ENCODE measurements around the gene RPL10A. TPM values are rescaled to one million over a fixed set of nuclear protein-coding genes. Genes with fewer than 3 reads are reported as not detected.

RPL10A gene
- total RNA-seq: 1,425 and 2,963 TPM in 2 replicates

GRCh38 chr6:35468181-35468979 lies at the start of gene RPL10A:
Gene RPL10A, plus strand, starts transcription at chr6:35468401. Its CDS starts 34 bp downstream, at chr6:35468435.

GRCh38 chr6:35452183-35453090 lies 15.8 kb upstream of the RPL10A start, which contains the start of gene FANCE:
Gene FANCE, plus strand, starts transcription at chr6:35452338. Its CDS starts 208 bp downstream, at chr6:35452546.

GRCh38 chr6:35496841-35497570 lies 28.8 kb downstream of the RPL10A start, which contains the start of gene TEAD3:
Gene TEAD3, minus strand, starts transcription at chr6:35497079.

DNA sequence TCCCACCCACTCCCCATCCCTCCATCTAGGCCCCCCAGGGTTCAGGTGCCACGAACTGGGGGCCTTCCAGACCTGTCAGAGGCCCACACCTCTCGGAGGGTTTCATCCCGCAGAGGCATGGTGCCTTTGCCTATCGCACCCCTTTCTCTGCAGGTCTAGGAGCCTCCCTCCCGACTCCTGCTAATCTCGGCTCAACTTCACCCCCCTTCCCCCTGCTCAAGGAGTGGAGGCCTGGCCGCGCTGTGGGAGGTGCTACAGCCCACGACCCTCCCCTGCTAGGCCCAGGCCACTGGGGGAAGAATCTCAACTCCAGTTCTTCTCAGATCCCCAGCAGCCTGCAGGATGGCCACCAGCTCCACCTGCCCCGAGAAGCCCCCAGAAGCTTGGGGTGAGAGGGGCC lies 44.5 kb downstream of the RPL10A start, which contains the start of gene TULP1:
Gene TULP1, minus strand, starts transcription at position 157 of the 400 bp plus-strand sequence. Its CDS starts 38 bp downstream, at position 119.

Small RNAs within 50 kb of the gene (small RNA-seq; reads per million reads assigned to genes)
- 0.22 reads per million for gene MIR7111

Other genes starting within 250 kb of the RPL10A start
- 18.0 and 20.7 TPM in 2 replicates for gene ZNF76, start 208.7 kb upstream of the RPL10A start, total RNA-seq
- 0.37 and 0.39 TPM in 2 replicates for gene DEF6, start 170.6 kb upstream of the RPL10A start, total RNA-seq
- gene PPARD, start 125.8 kb upstream of the RPL10A start, total RNA-seq: 5.1 and 12.5 TPM in 2 replicates
- 8.1 and 18.0 TPM in 2 replicates for gene FANCE, start 16.1 kb upstream of the RPL10A start, total RNA-seq
- gene TEAD3, start 28.7 kb downstream of the RPL10A start, total RNA-seq: 9.2 and 12.1 TPM in 2 replicates
- not detected in 2 replicates for gene TULP1, start 44.5 kb downstream of the RPL10A start, total RNA-seq
- gene FKBP5, start 220.5 kb downstream of the RPL10A start, total RNA-seq: 44.0 and 48.1 TPM in 2 replicates

All from subcutaneous preadipocyte (primary cell).